ENCODE results near the gene TLCD3B.

TLCD3B gene

DNA sequence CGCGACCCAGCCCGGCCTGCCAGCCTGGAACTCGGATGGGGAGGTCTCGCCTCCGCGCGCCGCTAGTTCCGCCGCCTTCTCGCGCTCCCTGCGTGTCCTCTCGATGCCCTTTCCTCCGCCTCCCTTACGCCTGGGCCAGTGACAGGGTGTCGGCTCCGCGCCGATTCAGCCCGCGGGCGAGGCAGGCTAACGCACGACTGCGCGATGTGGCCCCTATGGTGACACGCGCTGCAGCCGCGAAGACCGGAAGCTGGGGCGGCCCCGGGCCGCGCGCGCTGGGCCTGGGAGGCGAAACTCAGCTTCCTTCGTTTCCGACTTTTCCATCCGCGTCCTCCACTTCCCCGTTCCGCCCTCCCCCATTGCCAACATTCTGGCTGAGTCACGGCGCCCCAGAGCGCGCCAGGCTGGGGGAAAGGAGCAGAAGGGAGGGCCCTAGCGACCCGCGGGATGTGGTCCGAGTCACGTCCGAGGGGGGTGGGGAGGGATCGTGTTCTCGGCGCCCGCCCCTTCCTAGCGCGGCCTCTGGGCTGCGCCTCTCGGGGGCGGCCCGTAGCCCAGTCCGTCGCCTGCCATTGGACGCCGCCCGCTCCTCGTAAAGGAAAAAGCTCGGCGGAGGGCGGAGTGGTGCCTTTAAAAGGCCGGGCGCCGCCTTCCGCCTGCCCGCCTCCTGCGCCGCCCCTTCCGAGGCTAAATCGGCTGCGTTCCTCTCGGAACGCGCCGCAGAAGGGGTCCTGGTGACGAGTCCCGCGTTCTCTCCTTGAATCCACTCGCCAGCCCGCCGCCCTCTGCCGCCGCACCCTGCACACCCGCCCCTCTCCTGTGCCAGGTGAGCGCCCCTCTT is 34.3 kb upstream of the TLCD3B start, which contains the start of gene ALDOA:
Gene ALDOA (plus strand): TSS at position 659 of the 841 bp plus-strand sequence. CDS start 1,138 bp downstream, outside the sequence.
- H3K27me3 Mint-ChIP-seq: no peaks in the 10 kb centered on the region
- peak within 1 kb of the TSS; percentile 99 for H3K27ac Mint-ChIP-seq
- peaks cover 38% of the 10 kb centered on the region for H3K36me3 Mint-ChIP-seq
- peak; percentile 95 for ATAC-seq
- H3K9me3 Mint-ChIP-seq: no peaks in the 10 kb centered on the region
- peaks cover 45% of the 10 kb centered on the region for H3K4me1 Mint-ChIP-seq
- H3K4me3 Mint-ChIP-seq: peak within 1 kb of the TSS; percentile 99

DNA sequence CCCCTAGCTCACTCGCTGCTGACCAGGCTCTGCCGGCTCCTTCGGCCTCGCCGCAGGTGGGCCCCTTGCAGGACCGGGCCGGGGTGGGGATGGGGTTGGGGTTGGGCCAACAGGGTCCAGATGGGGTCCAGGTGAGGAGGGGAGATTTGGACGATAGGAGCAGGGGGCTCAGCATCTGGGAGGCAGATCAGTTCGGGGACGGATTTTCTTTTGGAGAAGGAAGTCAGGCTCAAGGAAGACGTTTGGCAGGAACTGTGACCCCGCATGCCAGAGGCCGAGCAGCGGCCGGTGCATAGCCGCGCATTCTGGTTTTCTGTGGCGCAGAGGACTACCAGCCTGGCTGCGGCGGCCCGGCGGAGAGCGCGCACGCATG is 33.6 kb upstream of the TLCD3B start:
- H3K27me3 Mint-ChIP-seq: no peaks in the 10 kb centered on the region
- peak; percentile 2 for ATAC-seq
- H3K4me1 Mint-ChIP-seq: peaks cover 39% of the 10 kb centered on the region
- no peaks in the 10 kb centered on the region for H3K9me3 Mint-ChIP-seq
- peak overlapping the region; percentile 99 for H3K4me3 Mint-ChIP-seq
- peak overlapping the region; percentile 99 for H3K27ac Mint-ChIP-seq
- H3K36me3 Mint-ChIP-seq: peaks cover 32% of the 10 kb centered on the region

DNA sequence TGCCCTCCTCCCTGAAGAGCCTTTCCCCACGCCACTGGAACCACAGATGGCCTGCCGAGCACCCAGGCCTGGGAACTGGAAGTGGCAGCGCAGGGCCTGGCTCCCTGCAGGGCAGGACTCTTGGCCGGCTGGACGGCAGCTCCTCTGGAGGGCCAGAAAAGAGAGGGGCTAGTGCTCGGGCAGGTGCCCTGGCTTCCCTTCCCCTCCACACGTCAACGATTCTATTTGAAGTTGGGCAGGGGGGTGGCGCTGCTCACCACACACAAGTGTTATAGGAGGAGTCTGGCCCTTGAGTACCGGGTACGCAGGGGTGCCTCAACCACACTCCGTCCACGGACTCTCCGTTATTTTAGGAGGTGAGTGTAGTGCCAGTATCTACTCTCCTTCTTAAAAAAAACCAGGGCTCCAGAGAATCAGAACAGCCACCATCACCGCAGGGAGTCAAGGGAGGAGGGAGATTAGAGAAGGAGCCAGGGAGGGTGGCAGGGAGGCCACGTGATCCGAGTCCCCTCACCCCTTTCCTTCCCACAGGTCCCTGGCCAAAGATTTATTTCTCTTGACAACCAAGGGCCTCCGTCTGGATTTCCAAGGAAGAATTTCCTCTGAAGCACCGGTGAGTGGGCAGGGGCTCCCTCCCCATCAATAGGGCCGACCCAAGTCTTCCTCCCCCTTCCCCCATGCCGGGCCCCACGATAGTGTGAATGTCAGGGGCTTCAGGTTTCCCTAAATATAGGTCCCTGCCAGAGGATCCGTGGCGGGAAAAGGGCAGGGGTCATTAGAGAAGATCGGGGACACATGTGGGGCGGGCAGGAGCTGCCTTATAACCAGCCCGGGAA is 33.0 kb upstream of the TLCD3B start:
- Mint-ChIP-seq H3K27ac (peak overlapping the region; percentile 99), H3K27me3 (no peaks in the 10 kb centered on the region), H3K4me3 (peak overlapping the region; percentile 99), H3K9me3 (no peaks in the 10 kb centered on the region), H3K4me1 (peaks cover 34% of the 10 kb centered on the region), H3K36me3 (peaks cover 26% of the 10 kb centered on the region)
- ATAC-seq: peak; percentile 61

DNA sequence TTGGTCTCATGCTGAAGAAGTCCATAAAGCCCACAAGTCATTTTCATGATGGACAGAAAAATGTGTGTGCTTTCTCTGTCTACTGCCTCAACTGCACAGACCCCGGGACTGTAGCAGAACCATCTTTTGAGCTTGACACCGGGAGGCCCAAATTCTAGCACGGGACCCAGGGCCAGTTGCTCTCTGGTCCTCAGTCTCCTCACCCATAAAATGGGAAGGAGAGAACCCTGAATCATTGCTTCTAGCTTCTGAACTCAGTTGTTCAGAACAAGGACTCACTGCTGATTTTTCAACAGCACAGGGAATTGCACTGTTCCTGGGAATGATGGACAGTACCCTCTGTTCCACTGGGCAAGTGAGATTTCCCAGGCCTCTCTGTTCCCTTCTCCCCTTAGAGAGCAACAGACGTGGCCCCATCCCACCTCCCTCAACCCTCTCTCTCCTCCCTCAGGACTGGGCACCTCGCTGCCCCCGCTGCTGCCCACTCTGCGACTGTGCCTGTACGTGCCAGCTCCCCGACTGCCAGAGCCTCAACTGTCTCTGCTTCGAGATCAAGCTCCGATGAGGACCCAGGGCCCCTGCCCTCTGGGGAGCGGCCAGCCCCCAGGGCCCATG is 32.3 kb upstream of the TLCD3B start:
- H3K27me3 Mint-ChIP-seq: no peaks in the 10 kb centered on the region
- H3K9me3 Mint-ChIP-seq: no peaks in the 10 kb centered on the region
- H3K27ac Mint-ChIP-seq: peak overlapping the region; percentile 99
- peaks cover 30% of the 10 kb centered on the region for H3K4me1 Mint-ChIP-seq
- H3K4me3 Mint-ChIP-seq: peak overlapping the region; percentile 99
- H3K36me3 Mint-ChIP-seq: peaks cover 19% of the 10 kb centered on the region
- no peak for ATAC-seq

DNA sequence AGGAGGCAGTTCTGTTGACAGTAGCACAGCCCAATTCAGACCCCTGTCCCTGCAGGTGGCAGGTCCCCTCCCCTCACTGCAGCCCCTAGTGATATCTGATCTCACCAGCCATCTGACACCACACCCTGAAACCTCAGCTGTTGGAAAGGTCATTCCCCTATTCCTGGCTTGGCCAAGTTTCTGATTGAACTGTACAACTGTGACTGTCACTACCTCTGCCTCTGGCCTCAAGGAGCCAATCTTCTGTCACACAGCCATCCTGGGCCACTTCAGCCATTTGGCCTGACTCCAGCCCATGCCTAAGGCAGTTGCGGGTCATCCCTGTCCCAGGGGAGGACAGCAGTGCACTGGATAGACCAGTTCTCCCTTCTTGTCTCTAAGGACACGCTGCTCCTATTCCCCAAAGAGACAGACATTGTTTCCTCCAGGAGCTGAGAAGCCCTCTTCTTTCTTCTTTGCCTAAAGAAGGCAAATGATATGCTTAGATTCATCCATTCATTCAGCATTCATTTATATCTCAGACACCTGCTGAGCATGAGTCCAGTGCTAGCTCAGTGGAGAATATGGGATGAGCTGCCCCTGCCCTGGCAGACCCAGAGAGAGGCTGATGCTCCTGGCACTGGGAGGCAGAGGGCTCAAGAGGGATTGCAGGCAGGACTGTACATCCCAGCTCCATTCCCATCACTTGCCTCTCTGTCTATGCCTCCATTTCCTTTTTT is 29.9 kb upstream of the TLCD3B start:
- Mint-ChIP-seq H3K27me3 (no peaks in the 10 kb centered on the region), H3K4me3 (no peak overlapping the region), H3K27ac (no peak overlapping the region), H3K36me3 (no peaks in the 10 kb centered on the region), H3K9me3 (no peaks in the 10 kb centered on the region), H3K4me1 (peaks cover 12% of the 10 kb centered on the region)
- ATAC-seq: no peak

DNA sequence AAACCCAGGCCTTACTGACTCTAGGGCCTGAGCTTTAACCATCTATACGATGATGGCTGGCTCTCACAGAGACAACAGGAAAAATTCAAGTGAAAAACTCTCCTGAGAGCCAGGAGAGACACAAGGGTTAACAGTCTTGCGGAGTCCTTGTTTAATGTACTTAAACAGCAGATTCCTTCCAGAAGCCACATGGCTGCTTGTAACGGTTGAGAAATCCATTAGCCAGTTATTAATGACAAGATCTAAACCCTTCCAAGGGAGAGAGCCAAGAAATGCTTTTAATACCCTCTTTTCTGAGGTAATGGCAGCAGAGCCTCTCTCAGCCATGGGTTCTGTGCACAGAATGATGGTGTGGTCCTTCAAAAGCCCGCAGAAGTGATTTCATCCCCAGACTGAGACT is 29.3 kb upstream of the TLCD3B start:
- no peaks in the 10 kb centered on the region for H3K27me3 Mint-ChIP-seq
- H3K4me3 Mint-ChIP-seq: no peak overlapping the region
- ATAC-seq: no peak
- H3K9me3 Mint-ChIP-seq: no peaks in the 10 kb centered on the region
- H3K36me3 Mint-ChIP-seq: no peaks in the 10 kb centered on the region
- H3K27ac Mint-ChIP-seq: no peak overlapping the region
- H3K4me1 Mint-ChIP-seq: peaks cover 12% of the 10 kb centered on the region

DNA sequence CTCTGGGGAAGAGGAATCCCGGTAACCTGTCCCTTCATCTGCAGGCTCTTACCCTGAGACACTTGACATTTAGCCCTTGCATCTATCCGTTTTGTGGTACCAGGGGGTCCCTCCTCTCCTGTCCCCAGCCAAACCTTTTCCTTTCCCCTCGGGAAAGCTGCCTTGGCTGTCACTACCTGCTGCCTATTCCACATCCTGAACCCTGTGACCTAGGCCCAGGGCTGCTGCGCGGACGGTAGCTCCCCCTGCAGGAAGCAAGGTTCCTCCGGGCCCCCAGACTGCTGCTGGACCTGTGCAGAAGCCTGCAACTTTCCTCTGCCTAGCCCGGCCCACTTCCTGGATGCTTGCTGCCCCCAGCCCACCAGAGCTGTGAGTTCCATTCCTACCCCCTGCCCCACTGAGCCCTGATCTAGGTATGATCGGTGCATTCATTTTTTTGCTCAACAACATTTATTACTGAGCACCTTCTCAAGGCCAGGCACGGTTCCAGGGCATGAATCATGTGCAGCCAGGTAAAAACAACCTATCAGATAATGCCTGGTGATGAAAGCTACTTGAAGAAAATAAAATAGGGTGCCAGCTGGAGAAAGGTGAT is 24.0 kb upstream of the TLCD3B start:
- no peak for ATAC-seq
- H3K9me3 Mint-ChIP-seq: no peaks in the 10 kb centered on the region
- H3K27me3 Mint-ChIP-seq: peaks cover 10% of the 10 kb centered on the region
- H3K4me1 Mint-ChIP-seq: peaks cover 8% of the 10 kb centered on the region
- no peaks in the 10 kb centered on the region for H3K36me3 Mint-ChIP-seq
- H3K4me3 Mint-ChIP-seq: peak overlapping the region; percentile 5
- H3K27ac Mint-ChIP-seq: no peak overlapping the region

DNA sequence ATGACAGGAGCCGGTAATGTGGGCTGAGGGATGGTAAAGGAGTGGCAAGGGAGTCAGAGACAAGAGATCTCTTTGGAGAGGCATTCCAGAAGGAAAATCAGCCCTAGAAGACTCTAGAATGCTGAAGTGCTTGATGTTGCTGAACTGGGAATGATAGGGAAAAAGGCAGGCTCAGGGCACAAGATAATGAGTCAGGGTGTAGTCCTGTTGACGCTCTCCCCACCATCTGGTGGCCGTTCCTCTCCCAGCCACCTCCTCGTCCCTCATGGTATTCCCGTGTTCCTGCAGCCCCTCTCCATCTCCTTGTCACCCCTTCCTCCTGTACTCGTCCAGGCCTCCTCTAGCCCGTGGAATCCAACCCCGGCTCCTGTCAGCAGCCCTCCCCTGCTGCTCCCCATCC is 23.4 kb upstream of the TLCD3B start:
- ATAC-seq: no peak
- H3K27me3 Mint-ChIP-seq: peaks cover 10% of the 10 kb centered on the region
- H3K4me1 Mint-ChIP-seq: peaks cover 8% of the 10 kb centered on the region
- H3K9me3 Mint-ChIP-seq: no peaks in the 10 kb centered on the region
- H3K4me3 Mint-ChIP-seq: no peak overlapping the region
- H3K27ac Mint-ChIP-seq: no peak overlapping the region
- H3K36me3 Mint-ChIP-seq: no peaks in the 10 kb centered on the region

DNA sequence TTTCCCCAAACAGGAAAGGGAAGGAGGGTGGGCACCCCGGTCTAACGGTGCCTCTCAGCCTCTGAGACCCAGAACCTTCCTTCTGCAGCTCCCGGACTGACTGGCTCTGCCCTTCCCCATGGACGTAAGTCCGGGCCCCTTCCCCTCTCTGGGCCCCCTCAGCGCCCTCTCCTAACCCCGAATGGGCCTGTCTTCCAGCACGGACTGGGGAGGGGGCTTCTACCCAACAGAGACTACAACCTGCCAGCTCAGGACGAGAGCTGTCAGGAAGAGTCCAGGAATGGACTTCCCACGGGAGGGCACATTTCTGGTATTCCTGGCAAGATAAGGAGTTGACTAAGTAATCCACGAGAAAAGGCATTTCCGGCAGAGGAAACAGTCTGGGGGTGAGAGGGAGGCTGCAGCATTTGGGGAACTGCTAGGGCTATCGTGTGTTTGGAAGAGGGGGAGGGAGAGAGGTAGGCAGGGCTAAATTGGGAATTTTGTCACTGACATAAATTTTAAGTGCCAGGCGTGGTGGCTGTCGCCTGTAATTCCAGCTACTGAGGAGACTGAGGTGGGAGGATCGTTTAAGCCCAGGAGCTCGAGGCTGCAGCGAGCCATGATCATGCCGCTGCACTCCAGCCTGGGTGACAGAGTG is 22.4 kb upstream of the TLCD3B start:
- H3K36me3 Mint-ChIP-seq: no peaks in the 10 kb centered on the region
- H3K4me3 Mint-ChIP-seq: peak overlapping the region; percentile 88
- peak; percentile 14 for ATAC-seq
- H3K27me3 Mint-ChIP-seq: peaks cover 10% of the 10 kb centered on the region
- peak overlapping the region; percentile 51 for H3K27ac Mint-ChIP-seq
- peaks cover 8% of the 10 kb centered on the region for H3K4me1 Mint-ChIP-seq
- no peaks in the 10 kb centered on the region for H3K9me3 Mint-ChIP-seq

DNA sequence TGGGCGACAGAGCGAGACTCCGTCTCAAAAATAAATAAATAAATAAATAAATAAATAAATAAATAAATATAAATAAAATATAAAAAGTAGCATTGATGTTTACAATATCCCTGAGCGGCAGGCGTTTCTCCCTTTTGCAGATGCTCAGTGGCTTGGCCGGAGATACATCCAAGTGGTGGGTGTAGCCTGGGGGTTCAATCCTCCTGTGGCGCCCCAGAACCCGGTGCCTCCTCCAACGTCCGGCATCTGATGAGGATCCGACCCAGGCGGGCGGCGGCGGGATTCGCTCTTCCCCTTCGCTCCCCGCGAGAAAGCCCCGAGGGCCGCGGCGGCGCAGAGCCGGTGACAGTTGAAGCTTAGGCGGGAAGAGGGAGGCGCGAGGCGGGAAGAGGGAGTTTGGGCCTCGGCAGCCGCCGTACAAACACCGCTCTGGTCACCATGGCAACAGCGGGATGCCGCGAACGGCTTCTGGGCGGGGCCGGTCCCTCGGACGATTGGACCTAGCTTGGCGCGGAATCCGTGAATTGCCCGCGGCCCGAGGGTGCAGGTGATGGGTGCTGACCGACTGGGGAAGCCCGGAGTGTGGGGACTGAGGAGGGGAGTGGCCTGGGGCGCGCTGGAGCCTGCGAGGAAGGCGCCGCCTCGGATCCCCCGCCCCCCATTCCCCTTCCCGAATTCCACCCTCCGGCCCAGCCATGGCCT is 21.8 kb upstream of the TLCD3B start:
- peaks cover 8% of the 10 kb centered on the region for H3K4me1 Mint-ChIP-seq
- no peaks in the 10 kb centered on the region for H3K9me3 Mint-ChIP-seq
- H3K27me3 Mint-ChIP-seq: peaks cover 10% of the 10 kb centered on the region
- peak overlapping the region; percentile 88 for H3K4me3 Mint-ChIP-seq
- peak overlapping the region; percentile 51 for H3K27ac Mint-ChIP-seq
- no peaks in the 10 kb centered on the region for H3K36me3 Mint-ChIP-seq
- ATAC-seq: peak; percentile 89

DNA sequence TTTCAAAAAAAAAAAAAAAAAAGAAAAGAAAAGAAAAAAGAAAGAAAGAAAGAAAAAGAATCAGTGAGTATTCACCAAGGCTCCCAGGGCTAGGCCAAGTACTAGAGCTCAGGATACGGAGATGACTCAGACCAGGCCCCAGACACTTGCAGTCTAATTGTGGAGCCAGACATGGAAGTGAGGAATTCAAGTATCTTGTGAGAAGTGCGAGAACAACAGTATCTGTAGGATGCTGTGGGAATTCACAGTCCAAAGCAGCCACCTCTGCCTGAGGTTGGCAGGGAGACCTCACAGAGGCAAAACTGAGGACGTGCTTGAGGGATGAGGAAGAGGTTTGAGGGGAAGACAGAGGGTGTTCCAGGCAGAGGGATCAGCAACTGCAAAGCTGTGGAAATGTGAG is 20.4 kb upstream of the TLCD3B start:
- Mint-ChIP-seq H3K4me1 (peaks cover 8% of the 10 kb centered on the region), H3K36me3 (no peaks in the 10 kb centered on the region), H3K27me3 (peaks cover 18% of the 10 kb centered on the region), H3K9me3 (no peaks in the 10 kb centered on the region), H3K27ac (no peak overlapping the region), H3K4me3 (no peak overlapping the region)
- ATAC-seq: no peak

DNA sequence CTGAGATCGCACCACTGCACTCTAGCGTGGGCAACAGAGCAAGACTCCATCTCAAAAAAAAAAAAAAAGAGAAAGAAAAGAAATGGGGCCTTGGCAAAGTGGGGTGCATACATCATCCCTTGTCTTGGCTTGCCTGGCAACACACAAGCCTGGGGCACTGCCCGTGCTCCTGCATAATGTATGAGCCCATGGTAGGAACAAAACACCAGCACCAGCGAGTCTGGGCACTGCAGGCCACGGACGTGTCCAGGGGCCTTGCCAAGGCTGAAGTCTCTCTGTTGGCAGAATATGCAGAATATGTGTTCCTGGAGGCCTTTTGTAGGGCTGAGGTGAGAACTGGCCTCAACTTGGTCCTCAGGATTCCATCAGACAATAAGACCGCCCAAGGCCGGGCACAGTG is 18.8 kb upstream of the TLCD3B start:
- no peak for ATAC-seq
- H3K4me3 Mint-ChIP-seq: no peak overlapping the region

DNA sequence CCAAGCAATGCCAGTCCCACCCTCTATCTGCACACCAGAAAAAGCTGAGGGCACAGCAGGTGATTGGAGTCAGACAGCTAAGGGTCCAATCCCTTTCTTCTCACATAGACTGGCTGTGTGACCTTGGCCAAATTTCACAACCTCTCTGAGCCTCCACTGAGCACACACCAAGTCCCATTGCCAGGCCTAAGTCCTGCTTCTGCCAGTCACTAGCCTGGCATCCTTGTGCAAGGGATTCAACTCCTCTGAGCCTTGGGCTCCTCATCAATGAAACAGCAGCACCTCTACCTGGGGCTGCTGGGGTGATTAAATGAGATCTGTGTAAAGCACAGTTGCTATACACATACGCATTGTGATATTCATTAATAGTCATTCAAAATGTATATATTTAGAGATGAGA is 15.5 kb upstream of the TLCD3B start:
- H3K27ac Mint-ChIP-seq: no peak overlapping the region
- no peaks in the 10 kb centered on the region for H3K9me3 Mint-ChIP-seq
- H3K4me3 Mint-ChIP-seq: no peak overlapping the region
- H3K36me3 Mint-ChIP-seq: no peaks in the 10 kb centered on the region
- peaks cover 28% of the 10 kb centered on the region for H3K27me3 Mint-ChIP-seq
- no peaks in the 10 kb centered on the region for H3K4me1 Mint-ChIP-seq
- no peak for ATAC-seq

More for the DNA sequence above, 18.8 kb upstream of the TLCD3B start:
- no peaks in the 10 kb centered on the region for H3K9me3 Mint-ChIP-seq
- H3K4me1 Mint-ChIP-seq: peaks cover 8% of the 10 kb centered on the region
- peaks cover 32% of the 10 kb centered on the region for H3K27me3 Mint-ChIP-seq
- H3K36me3 Mint-ChIP-seq: no peaks in the 10 kb centered on the region
- H3K27ac Mint-ChIP-seq: no peak overlapping the region

DNA sequence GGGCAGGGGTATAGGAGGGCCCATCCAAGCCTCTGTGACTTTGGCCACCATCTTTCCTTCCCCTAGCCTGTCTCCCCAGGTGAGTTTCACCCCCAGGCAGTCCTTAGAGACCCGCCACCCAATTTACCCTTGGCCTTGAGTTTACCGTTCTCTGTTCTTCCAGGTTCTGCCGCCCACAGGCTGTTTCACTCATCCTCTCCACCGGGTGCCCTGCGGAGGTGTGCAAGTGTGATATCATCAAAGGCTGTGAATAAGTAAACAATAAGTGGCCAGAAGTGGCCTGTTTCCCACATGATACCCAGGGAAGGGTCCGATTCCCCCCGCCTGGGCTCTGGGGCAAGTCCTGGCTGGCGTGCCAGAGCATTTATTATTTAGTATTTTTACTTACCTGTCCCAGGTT is 15.1 kb upstream of the TLCD3B start:
- no peaks in the 10 kb centered on the region for H3K36me3 Mint-ChIP-seq
- H3K4me3 Mint-ChIP-seq: no peak overlapping the region
- no peaks in the 10 kb centered on the region for H3K4me1 Mint-ChIP-seq
- no peak overlapping the region for H3K27ac Mint-ChIP-seq
- no peak for ATAC-seq
- peaks cover 28% of the 10 kb centered on the region for H3K27me3 Mint-ChIP-seq
- H3K9me3 Mint-ChIP-seq: no peaks in the 10 kb centered on the region
